Hepatocyte (in vitro differentiated cells): Measurements from ENCODE around the gene ERP29.

Source experiments
- EZH2 ChIP-seq: fragments of 200-600 bp; sonication (generic); IDR thresholded peaks from 2 replicates; pipeline ENCODE4 v1.6.1; 2016; ENCODE audit warnings: antibody characterized with exemption, mild to moderate bottlenecking, borderline replicate concordance
- TF ChIP-seq, protein P1 (sequence below): fragments of 200-600 bp; sonication (generic); IDR thresholded peaks from 2 replicates; pipeline ENCODE4 v1.5.1; 2016; ENCODE audit warnings: antibody characterized with exemption, mild to moderate bottlenecking; ENCODE audit not compliant: poor library complexity

DNA sequence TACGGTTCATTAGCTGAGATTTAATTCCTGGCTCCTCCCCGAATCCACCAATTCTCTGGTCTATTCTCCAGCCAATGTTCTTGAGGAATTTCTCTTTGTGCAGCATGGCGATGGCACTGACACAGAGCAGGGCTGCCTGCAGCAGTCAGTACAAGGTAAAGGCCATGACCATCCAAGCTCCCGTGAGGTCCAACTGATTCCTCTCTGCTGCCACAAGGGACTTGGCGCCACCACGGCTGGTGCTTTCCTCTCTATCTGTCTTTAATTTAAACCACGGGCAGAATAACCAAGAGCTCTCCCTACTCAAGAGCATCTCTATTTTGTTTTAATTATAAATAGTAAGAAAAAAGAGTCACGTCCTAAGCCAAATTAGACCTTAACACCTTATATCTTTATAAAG is 12.4 kb upstream of the ERP29 start:
- TF ChIP-seq, protein P1, sequence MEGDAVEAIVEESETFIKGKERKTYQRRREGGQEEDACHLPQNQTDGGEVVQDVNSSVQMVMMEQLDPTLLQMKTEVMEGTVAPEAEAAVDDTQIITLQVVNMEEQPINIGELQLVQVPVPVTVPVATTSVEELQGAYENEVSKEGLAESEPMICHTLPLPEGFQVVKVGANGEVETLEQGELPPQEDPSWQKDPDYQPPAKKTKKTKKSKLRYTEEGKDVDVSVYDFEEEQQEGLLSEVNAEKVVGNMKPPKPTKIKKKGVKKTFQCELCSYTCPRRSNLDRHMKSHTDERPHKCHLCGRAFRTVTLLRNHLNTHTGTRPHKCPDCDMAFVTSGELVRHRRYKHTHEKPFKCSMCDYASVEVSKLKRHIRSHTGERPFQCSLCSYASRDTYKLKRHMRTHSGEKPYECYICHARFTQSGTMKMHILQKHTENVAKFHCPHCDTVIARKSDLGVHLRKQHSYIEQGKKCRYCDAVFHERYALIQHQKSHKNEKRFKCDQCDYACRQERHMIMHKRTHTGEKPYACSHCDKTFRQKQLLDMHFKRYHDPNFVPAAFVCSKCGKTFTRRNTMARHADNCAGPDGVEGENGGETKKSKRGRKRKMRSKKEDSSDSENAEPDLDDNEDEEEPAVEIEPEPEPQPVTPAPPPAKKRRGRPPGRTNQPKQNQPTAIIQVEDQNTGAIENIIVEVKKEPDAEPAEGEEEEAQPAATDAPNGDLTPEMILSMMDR = no peak
- TF ChIP-seq EZH2 = no peak
